Panc1 (cell line): Measurements from ENCODE around the gene SCNN1B.

Experiments used
- CTCF ChIP-seq: fragments of 450-650 bp; IDR thresholded peaks from 2 replicates; pipeline ENCODE4 v1.5.1; 2017; ENCODE audit warnings: mild to moderate bottlenecking
- POLR2AphosphoS5 ChIP-seq: IDR thresholded peaks from 2 replicates; pipeline ENCODE4 v1.6.1; 2012; ENCODE audit warnings: mild to moderate bottlenecking, low read depth, low read length, moderate library complexity
- REST ChIP-seq, 2 experiments: IDR thresholded peaks; 2 replicates each; pipeline ENCODE4 v1.6.1; 2011 to 2012; ENCODE audit warnings: low read depth in 2 of 2, control low read depth in 1 of 2, low read length in 1 of 2, mild to moderate bottlenecking in 1 of 2, moderate library complexity in 1 of 2; ENCODE audit not compliant: insufficient read depth in 1 of 2
- SIN3A ChIP-seq: IDR thresholded peaks from 2 replicates; pipeline ENCODE4 v1.6.1; 2012; ENCODE audit warnings: low read depth, mild to moderate bottlenecking, low read length, moderate library complexity, borderline replicate concordance; ENCODE audit not compliant: insufficient read depth
- TCF7L2 ChIP-seq: IDR thresholded peaks from 2 replicates; pipeline ENCODE4 v1.6.1; 2011; ENCODE audit warnings: mild to moderate bottlenecking, low read depth, low read length, inconsistent platforms

- TF ChIP-seq SIN3A = no peak
- TF ChIP-seq CTCF = no peak
- TF ChIP-seq POLR2AphosphoS5 = no peak
- no peak for TF ChIP-seq REST (IDR thresholded peaks at IDR 0.05; ENCODE audit: insufficient read depth in 1 of 2, low read depth in 2 of 2, low read length in 1 of 2)
- TF ChIP-seq TCF7L2 = no peak
These were observed 106.2 kb downstream of the SCNN1B start for GRCh38 chr16:23408242-23408822.
